ENCODE measurements around the gene FKBP1A. TPM values are rescaled to one million over a fixed set of nuclear protein-coding genes. Genes with fewer than 3 reads are reported as not detected.
"Not testable (repeated sequence)": the region's sequence is repeated elsewhere in the genome, so short reads cannot be mapped to it uniquely, and the experiment has no call there.

Gene FKBP1A
- total RNA-seq, 2 donors from 2014 or later, result 228 to 278 TPM

DNA sequence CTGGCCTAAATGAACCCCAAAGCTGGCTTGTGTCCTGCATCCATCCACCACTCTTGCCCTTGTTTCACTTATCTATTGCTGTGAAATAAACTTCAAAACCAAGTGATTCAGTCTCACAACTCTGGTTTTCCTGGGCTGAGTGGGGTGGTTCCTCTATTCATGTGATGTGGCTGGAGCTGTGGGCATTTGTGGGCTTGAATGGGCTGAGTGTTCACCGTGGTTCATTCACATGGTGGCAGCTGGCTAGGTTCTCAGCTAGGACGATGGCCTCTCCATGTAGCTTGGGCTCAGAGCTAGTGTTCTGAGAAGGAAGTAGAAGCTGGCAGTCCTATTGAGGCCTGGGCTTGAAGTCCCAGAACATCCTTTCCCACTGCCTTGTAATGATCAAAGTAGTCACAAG, 30.4 kb downstream of the FKBP1A start:
- ATAC-seq (replicated peaks in 1 of 2), result peak in 1 of 2 donors; percentile 49
- Mint-ChIP-seq H3K27me3 (ENCODE audit: low read depth) (no peaks in the 10 kb centered on the region), H3K36me3 (ENCODE audit: insufficient read depth in 2 of 2) (peaks cover 18 to 34% of the 10 kb centered on the region in 2 donors), H3K4me3 (no peak overlapping the region), H3K27ac (peak overlapping the region; percentile 27), H3K9me3 (no peaks in the 10 kb centered on the region), H3K4me1 (ENCODE audit: low read depth) (peaks cover 82% of the 10 kb centered on the region)
- DNase-seq, result peak; percentile 19 to 59

DNA sequence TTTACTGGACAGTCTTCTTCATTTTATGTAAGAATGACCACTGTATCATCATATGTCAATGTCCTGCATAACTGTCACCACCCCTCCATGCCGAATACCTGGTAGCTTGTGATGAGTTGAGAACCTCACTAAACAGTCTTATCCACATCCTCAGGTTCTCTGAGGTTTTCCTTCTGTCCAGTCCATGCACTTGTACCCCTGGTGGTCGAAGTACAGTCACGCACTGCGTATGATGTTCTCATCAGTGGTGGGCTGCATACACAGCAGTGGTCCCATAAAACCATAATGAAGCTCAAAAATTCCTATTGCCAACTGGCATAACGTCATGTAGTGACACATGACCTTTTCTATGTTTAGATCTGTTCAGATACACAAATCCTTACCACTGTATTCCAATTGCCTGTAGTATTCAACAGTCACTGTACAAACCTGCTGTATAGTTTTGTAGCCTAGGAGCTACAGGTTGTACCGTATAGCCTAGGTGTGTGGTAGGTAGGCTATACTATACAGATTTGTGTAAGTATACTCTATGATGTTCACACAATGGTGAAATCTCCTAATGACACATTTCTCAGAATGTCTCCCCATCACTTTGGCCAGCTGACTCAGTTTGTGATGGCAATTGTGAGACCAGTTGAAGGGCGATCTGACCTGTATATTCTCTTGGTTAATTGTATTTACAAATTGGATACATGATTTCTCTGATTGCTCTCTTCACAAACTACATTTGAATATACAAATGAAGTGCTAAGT, 32.6 kb downstream of the FKBP1A start:
- Mint-ChIP-seq H3K36me3 (ENCODE audit: insufficient read depth in 2 of 2) (peaks cover 17 to 32% of the 10 kb centered on the region in 2 donors), H3K9me3 (no peaks in the 10 kb centered on the region), H3K4me1 (ENCODE audit: low read depth) (peaks cover 81% of the 10 kb centered on the region), H3K4me3 (peak overlapping the region; percentile 15 to 77), H3K27ac (peak overlapping the region; percentile 95), H3K27me3 (ENCODE audit: low read depth) (no peaks in the 10 kb centered on the region)
- no peak for DNase-seq
- peak; percentile 45 for ATAC-seq (replicated peaks in 1 of 2)

DNA sequence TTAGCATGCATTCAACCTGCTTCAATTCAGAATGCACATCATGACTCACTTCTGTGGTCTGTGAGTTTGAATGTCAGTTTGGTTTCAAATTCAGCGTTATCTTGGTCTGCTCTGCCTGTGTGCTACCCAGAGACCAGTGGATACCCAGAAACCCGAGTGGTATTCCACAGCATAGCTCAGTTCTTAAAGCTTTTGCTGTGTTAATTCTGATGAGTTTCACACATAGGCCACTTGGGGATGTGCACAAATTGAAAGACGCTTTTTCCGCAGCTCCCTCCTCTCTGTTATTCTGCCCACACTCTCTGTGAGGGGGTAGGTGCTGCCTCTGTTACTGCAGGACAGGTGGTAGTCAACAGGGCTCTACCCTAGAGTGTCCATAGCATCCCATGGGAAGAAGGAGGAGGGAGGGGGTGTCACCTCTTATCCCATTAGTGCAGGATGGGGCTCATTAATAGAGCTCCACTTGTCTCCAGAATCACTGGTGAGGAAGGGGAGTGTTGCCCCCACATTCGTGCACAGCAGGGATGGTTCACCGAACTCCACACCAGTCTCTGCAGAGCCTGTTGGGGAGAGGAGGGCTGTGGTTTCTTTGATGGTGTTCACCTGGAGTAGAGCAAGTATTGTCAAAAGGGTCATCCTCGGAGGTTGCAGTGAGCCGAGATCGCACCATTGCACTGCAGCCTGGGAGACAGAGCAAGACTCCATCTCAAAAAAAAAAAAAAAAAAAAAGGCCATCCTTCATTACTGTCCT, 34.8 kb downstream of the FKBP1A start:
- H3K9me3 Mint-ChIP-seq, result peaks cover 0 to 1% of the 10 kb centered on the region in 2 donors
- H3K4me3 Mint-ChIP-seq, result peak overlapping the region; percentile 73 to 86
- DNase-seq (peak; percentile 56 to 61), ATAC-seq (replicated peaks in 1 of 2) (peak; percentile 92)
- no peaks in the 10 kb centered on the region for H3K27me3 Mint-ChIP-seq (ENCODE audit: low read depth)
- peaks cover 60% of the 10 kb centered on the region for H3K4me1 Mint-ChIP-seq (ENCODE audit: low read depth)
- H3K27ac Mint-ChIP-seq, result peak overlapping the region; percentile 83
- peaks cover 21 to 36% of the 10 kb centered on the region in 2 donors for H3K36me3 Mint-ChIP-seq (ENCODE audit: insufficient read depth in 2 of 2)

DNA sequence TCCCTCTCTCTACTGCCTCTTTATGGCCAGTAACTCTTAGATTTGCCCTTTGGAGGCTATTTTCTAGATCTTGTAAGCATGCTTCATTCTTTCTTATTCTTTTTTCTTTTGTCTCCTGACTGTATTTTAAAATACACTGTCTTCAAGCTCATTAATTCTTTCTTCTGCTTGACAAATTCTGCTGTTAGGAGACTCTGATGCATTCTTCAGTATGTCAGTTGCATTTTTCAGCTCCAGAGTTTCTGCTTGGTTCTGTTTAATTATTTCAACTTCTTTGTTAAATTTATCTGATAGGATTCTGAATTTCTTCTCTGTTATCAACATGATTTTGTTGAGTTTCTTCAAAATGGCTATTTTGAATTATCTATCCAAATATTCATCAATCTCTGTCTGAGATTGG, 38.9 kb downstream of the FKBP1A start:
- DNase-seq (no peak), ATAC-seq (replicated peaks in 1 of 2) (no peak)
- Mint-ChIP-seq H3K4me3 (no peak overlapping the region), H3K27ac (peak overlapping the region; percentile 76), H3K4me1 (ENCODE audit: low read depth) (peaks cover 18% of the 10 kb centered on the region), H3K36me3 (ENCODE audit: insufficient read depth in 2 of 2) (peaks cover 22 to 53% of the 10 kb centered on the region in 2 donors), H3K9me3 (peaks cover 4 to 5% of the 10 kb centered on the region in 2 donors), H3K27me3 (ENCODE audit: low read depth) (no peaks in the 10 kb centered on the region)

DNA sequence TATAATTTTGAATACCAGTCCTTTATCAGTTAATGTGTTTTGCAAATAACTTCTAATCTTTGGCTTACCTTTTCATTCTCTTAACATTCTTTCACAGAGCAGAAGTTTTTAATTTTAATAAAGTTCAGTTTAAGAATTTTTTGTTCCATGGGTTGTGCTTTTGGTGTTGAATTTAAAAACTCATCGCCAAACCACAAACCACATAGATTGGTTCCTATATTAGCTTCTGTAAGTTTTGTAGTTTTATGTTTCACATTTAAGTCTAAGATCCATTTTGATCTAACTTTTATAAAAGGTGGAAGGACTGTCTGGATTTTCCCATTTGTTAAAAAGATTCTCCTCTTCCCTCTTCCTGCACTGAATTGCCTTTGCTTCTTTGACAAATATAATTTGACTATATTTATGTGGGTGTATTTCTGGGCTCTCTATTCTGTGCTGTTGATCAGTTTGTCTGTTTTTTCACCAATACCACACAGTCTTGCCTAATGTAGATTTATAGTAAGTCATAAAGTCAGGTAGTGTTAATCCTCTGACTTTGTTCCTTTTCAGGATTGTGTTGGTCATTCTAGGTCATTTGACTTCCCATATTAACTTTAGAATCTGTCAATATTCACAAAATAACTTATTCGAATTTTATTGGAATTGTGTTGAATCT, 46.4 kb downstream of the FKBP1A start:
- H3K4me1 Mint-ChIP-seq (ENCODE audit: low read depth), result peaks cover 18% of the 10 kb centered on the region
- H3K36me3 Mint-ChIP-seq (ENCODE audit: insufficient read depth in 2 of 2), result peaks cover 15 to 26% of the 10 kb centered on the region in 2 donors
- H3K9me3 Mint-ChIP-seq, result peaks cover 6 to 8% of the 10 kb centered on the region in 2 donors
- peak overlapping the region; percentile 65 for H3K27ac Mint-ChIP-seq
- no peaks in the 10 kb centered on the region for H3K27me3 Mint-ChIP-seq (ENCODE audit: low read depth)
- no peak for DNase-seq
- peak overlapping the region; percentile 46 to 69 for H3K4me3 Mint-ChIP-seq
- ATAC-seq (replicated peaks in 1 of 2), result no peak

DNA sequence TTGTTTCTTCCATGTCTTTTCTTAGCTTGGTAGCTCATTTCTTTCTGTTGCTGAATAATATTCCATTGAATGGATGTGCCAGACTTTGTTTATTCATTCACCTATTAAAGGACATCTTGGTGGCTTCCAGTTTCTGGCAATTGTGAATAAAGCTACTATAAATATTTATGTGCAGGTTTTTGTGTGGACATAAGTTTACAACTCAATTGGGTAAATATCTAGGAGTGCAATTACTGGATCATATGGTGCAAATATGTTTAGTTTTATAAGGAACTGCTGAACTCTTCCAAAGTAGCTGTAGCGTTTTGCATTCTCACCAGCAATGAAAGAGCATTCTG, 47.1 kb downstream of the FKBP1A start:
- Mint-ChIP-seq H3K4me1 (ENCODE audit: low read depth) (peaks cover 18% of the 10 kb centered on the region), H3K4me3 (no peak overlapping the region), H3K27me3 (ENCODE audit: low read depth) (no peaks in the 10 kb centered on the region), H3K9me3 (peaks cover 6 to 8% of the 10 kb centered on the region in 2 donors), H3K36me3 (ENCODE audit: insufficient read depth in 2 of 2) (peaks cover 9 to 19% of the 10 kb centered on the region in 2 donors), H3K27ac (no peak overlapping the region)
- DNase-seq (no peak), ATAC-seq (replicated peaks in 1 of 2) (no peak)

DNA sequence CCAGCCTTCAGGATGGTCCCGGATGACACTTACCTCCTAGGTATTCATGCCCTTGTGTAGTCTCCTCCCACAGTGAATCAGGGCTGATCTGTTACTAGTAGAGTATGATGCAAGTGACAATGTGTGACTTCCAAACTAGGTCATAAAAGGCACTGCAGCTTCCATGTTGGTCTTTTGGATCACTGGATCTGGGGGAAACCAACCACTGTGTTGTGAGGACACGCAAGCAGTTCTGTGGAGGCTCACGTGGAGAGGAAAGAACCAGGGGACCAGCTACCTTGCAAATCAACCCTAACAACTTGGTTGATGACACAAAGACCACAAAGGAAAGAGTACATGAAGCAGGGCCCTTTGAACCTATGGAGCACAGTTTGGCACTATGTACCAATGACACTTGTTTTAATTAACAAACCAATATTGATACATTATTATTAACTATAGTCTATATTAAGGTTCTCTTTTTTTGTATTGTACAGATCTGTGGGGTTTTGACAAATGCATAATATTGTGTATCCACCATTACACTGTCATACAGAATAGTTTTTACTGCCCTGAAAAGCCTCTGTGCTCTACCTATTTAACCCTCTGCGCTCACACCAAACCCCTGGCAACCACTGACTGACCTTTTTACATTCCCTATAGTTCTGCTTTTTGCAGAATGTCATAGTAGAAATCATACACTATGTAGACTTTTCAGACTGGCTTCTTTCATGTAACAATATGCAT, 47.7 kb downstream of the FKBP1A start:
- peaks cover 7 to 15% of the 10 kb centered on the region in 2 donors for H3K36me3 Mint-ChIP-seq (ENCODE audit: insufficient read depth in 2 of 2)
- ATAC-seq (replicated peaks in 1 of 2) (peak; percentile 31 to 73), DNase-seq (no peak)
- no peak overlapping the region for H3K27ac Mint-ChIP-seq
- H3K27me3 Mint-ChIP-seq (ENCODE audit: low read depth), result no peaks in the 10 kb centered on the region
- H3K4me3 Mint-ChIP-seq, result no peak overlapping the region
- peaks cover 18% of the 10 kb centered on the region for H3K4me1 Mint-ChIP-seq (ENCODE audit: low read depth)
- peaks cover 6 to 8% of the 10 kb centered on the region in 2 donors for H3K9me3 Mint-ChIP-seq

DNA sequence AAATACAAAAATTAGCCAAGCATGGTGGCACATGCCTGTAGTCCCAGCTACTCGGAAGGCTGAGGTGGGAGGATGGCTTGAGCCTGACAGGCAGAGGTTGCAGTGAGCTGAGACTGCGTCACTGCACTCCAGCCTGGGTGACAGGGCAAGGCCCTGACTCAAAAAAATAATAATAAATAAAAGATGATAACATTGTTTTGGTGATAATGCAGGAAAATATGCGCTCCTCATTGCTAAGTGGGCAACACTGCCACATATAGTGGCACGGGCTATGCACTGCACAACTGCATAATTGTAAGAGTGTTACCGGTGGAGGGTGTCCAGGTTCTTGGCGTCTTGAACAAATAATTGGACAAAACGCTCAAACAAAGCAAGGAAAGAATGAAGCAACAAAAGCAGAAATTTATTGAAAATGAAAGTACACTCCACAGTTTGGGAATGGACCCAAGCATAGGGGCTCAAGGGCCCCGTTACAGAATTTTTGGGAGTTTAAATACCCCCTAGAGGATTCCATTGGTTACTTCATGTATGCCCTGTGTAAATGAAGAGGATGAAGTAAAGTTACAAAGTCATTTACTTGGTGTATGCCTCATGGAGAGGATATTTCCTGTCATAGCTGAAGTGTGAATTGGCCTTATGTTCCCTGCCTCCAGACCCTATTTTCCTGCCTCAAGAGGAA, 49.3 kb downstream of the FKBP1A start:
- not testable (repeated sequence) for ATAC-seq (replicated peaks in 1 of 2); H3K27me3 Mint-ChIP-seq (ENCODE audit: low read depth); H3K27ac Mint-ChIP-seq; H3K4me3 Mint-ChIP-seq; H3K9me3 Mint-ChIP-seq; H3K36me3 Mint-ChIP-seq (ENCODE audit: insufficient read depth in 2 of 2); DNase-seq
- peaks cover 18% of the 10 kb centered on the region for H3K4me1 Mint-ChIP-seq (ENCODE audit: low read depth)

DNA sequence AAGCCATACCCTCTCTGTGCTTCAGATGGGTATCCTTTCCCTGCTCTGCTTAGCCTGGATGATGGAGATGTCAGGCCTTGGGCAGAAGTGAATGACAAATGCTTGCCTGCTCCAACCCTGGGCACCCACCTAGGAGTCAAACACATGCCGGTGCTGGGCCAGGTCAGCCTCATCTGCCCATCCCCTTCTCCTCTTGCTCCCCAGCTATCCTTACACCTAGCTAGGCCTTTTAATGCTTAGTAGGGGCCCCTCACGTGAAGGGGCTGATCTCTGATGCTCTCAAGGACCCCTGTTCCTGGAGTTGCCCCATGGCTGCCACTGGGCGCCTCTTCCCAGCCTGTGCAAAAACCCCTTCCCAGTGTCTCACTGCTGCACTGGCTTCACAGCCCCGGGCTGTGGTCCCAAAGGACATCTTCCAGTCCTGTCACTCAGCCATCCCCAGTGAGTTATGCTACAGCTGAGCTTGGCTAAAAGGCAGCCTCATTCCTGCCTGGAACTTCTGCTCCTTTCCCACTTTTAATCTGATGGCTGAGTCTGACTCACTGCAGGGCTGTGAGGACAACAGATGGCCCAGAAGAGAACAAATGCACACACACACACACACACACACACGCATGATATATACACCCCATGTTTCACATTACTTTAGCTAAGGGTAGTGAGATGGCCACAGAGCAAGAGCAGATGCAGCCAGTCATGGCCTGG, 51.1 kb downstream of the FKBP1A start:
- H3K4me1 Mint-ChIP-seq (ENCODE audit: low read depth), result peaks cover 16% of the 10 kb centered on the region
- DNase-seq (no peak), ATAC-seq (replicated peaks in 1 of 2) (no peak)
- H3K9me3 Mint-ChIP-seq, result peaks cover 0 to 2% of the 10 kb centered on the region in 2 donors
- no peaks in the 10 kb centered on the region for H3K27me3 Mint-ChIP-seq (ENCODE audit: low read depth)
- H3K27ac Mint-ChIP-seq, result no peak overlapping the region
- peaks cover 0 to 2% of the 10 kb centered on the region in 2 donors for H3K36me3 Mint-ChIP-seq (ENCODE audit: insufficient read depth in 2 of 2)
- H3K4me3 Mint-ChIP-seq, result no peak overlapping the region

DNA sequence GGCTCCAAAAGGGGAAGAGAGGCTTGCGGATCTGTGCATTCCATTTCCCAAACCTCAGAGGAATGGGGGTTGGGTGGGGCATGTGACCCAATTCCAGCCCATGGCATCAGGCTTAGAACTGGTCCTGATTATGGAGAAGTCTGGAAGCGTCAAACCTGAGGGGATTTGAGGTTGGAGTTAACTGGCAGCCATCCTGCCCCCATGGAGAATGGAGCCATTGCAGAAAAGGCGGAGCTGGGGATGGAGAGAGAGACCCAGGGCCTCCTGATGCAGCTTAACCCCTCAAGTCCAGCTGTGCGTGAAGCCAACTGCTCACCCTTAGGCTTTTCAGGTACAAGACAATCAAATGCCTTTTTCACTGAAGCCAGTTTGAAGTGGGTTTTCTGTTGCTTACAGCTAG, 54.1 kb downstream of the FKBP1A start:
- Mint-ChIP-seq H3K27ac (no peak overlapping the region), H3K9me3 (no peaks in the 10 kb centered on the region), H3K4me1 (ENCODE audit: low read depth) (peaks cover 22% of the 10 kb centered on the region), H3K36me3 (ENCODE audit: insufficient read depth in 2 of 2) (peaks cover 2 to 3% of the 10 kb centered on the region in 2 donors), H3K4me3 (no peak overlapping the region), H3K27me3 (ENCODE audit: low read depth) (no peaks in the 10 kb centered on the region)
- ATAC-seq (replicated peaks in 1 of 2), result no peak
- DNase-seq, result no peak

DNA sequence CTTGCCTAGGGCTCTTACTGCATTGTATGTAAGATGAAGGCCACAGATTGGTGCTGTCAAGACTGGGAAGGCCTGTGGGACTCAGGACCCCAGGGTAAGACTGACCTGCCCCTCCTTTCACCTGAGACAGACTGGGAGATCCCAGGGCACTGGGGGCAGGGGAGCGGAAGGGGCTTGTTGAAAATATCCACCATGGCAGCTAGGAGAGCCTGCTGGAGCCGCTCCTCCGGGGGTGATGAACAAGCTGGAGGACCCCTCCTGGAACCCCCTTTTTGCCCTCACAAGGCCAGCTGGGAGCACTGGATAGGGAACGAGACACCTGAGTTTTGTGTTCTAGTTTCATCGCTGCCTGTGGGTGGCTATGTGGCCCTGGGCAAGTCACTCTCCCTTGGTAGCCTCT, 54.8 kb downstream of the FKBP1A start:
- DNase-seq, result no peak
- Mint-ChIP-seq H3K4me3 (no peak overlapping the region), H3K4me1 (ENCODE audit: low read depth) (peaks cover 23% of the 10 kb centered on the region), H3K36me3 (ENCODE audit: insufficient read depth in 2 of 2) (peaks cover 2 to 3% of the 10 kb centered on the region in 2 donors), H3K27me3 (ENCODE audit: low read depth) (no peaks in the 10 kb centered on the region), H3K9me3 (no peaks in the 10 kb centered on the region), H3K27ac (no peak overlapping the region)
- ATAC-seq (replicated peaks in 1 of 2), result no peak

DNA sequence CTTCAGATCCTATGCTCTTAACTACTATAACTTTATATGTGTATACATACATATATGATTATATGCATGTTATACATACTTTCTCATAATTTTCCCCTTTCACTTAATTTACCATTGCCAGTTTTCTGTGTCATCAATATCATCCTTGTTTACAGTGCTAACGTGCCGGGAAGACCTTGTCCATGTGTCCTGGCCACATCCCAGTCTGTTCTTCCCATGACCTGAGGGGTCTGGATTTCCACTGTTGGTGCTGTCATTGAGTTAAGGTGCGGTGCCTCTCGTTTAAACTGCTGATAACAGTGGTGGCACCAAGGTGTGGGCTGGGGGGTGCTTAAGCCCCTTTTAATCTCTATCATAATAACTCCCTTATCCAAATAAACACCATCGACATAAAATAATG, 55.4 kb downstream of the FKBP1A start:
- Mint-ChIP-seq H3K4me1 (ENCODE audit: low read depth) (peaks cover 29% of the 10 kb centered on the region), H3K36me3 (ENCODE audit: insufficient read depth in 2 of 2) (peaks cover 3 to 5% of the 10 kb centered on the region in 2 donors), H3K27me3 (ENCODE audit: low read depth) (no peaks in the 10 kb centered on the region), H3K9me3 (no peaks in the 10 kb centered on the region), H3K27ac (no peak overlapping the region), H3K4me3 (no peak overlapping the region)
- ATAC-seq (replicated peaks in 1 of 2) (no peak), DNase-seq (no peak)

All from activated T-cell treated with anti-CD3 and anti-CD28 coated beads, Interleukin-2, amount 50 U/mL, for 72 hours (primary cell).